ENCODE measurements around the gene FZD10. TPM values are rescaled to one million over a fixed set of nuclear protein-coding genes. Genes with fewer than 3 reads are reported as not detected.

Gene FZD10
- total RNA-seq, 2 experiments from 2014 or later: not detected

DNA sequence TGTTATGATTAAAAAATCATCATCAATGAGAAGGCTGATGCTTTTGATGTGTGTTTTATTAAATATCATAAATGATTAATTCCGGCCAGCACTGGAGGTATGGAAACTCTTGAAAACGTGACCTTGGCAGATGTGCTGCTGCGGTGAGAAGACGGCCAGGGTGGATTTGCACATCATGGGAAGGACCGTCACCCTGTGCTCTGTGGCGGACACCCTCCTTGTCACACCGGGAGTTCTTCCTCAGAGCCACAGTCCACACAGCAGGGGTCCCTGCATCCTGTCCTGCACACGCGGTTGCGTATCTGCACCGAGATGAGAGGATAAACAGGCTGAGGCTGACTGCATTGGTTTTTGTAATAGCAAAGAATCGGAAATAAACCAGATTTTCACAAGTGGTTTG, 33.5 kb downstream of the FZD10 start:
- H3K9me3 Mint-ChIP-seq: no peaks in the 10 kb centered on the region
- no peaks in the 10 kb centered on the region for H3K36me3 Mint-ChIP-seq (ENCODE audit: low read depth)
- no peaks in the 10 kb centered on the region for H3K4me1 Mint-ChIP-seq (ENCODE audit: low read depth)
- intact Hi-C loops (cut with micrococcal nuclease): no loop called here
- peaks cover 6% of the 10 kb centered on the region for H3K27me3 Mint-ChIP-seq (ENCODE audit: low read depth)
- DNase-seq: no peak
- H3K27ac Mint-ChIP-seq: no peak overlapping the region
- CTCF ChIA-PET: interaction anchor here (0.9 kb wide), 1 partner anchor 86 kb away, joined by 3 read pairs; no protein-coding TSS in a partner anchor
- H3K4me3 Mint-ChIP-seq: no peak overlapping the region

GRCh38 chr12:130196827-130197226, 34.6 kb downstream of the FZD10 start:
- Mint-ChIP-seq H3K36me3 (ENCODE audit: low read depth) (no peaks in the 10 kb centered on the region), H3K4me1 (ENCODE audit: low read depth) (no peaks in the 10 kb centered on the region), H3K4me3 (no peak overlapping the region), H3K9me3 (no peaks in the 10 kb centered on the region), H3K27me3 (ENCODE audit: low read depth) (peaks cover 8% of the 10 kb centered on the region), H3K27ac (no peak overlapping the region)
- CTCF ChIA-PET: interaction anchor here (0.9 kb wide), 1 partner anchor 85 kb away, joined by 3 read pairs; no protein-coding TSS in a partner anchor
- no peak for DNase-seq
- intact Hi-C loops (cut with micrococcal nuclease): no loop called here

DNA sequence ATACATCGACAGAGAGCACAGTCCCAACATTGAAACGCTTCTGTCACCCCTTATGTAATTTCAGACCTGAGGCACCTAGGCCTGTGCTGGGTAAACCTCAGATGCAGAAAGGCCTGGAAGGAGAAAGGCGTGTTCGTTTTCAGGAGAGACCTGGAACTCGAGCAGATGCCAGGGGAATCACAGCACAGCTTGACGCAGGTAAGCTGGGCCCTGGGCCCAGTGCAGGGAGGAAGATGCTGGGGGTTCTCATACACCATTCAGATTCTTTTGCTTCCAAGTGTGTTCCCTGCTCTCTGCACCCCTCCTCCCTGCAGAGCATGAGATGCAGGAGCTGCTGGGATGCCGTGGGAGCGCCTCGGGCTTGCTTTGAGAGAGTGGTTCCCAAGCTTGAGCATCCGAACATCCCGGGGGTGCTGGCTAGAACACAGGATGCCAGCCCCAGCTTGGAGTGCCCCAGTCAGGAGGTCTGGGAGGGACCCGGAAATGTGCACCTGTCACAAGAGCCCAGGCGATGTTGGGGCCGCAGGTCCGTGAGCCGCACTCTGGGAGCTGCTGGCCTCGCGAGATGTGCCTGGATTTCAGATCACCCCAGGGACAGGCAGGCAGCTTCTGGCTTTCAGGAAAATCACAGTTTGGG, 35.9 kb downstream of the FZD10 start:
- Mint-ChIP-seq H3K27me3 (ENCODE audit: low read depth) (peaks cover 8% of the 10 kb centered on the region), H3K9me3 (no peaks in the 10 kb centered on the region), H3K4me3 (no peak overlapping the region), H3K36me3 (ENCODE audit: low read depth) (no peaks in the 10 kb centered on the region), H3K4me1 (ENCODE audit: low read depth) (no peaks in the 10 kb centered on the region), H3K27ac (no peak overlapping the region)
- CTCF ChIA-PET: no interaction called here
- DNase-seq: no peak
- intact Hi-C loops (cut with micrococcal nuclease): no loop called here

DNA sequence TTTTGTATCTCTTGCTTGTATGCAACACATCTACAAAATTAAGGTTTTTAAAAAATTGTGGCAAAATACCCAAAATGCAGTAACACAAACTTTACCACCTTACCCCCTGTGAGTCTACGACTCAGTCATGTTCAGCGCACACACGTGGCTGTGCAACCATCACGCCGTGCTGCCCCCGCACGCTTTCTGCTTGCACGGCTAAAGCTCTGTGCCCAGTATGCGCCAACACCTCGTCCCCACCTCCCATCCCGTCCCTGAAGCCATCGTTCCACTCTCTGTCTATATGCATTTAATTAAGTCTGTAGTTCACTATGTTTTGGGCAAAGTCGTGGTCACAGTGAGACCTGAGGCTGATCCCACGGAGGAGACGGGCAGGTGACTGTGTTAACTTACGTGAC, 36.4 kb downstream of the FZD10 start:
- Mint-ChIP-seq H3K36me3 (ENCODE audit: low read depth) (no peaks in the 10 kb centered on the region), H3K27ac (no peak overlapping the region), H3K9me3 (no peaks in the 10 kb centered on the region), H3K4me1 (ENCODE audit: low read depth) (no peaks in the 10 kb centered on the region), H3K4me3 (no peak overlapping the region), H3K27me3 (ENCODE audit: low read depth) (peaks cover 8% of the 10 kb centered on the region)
- intact Hi-C loops (cut with micrococcal nuclease): no loop called here
- CTCF ChIA-PET: no interaction called here
- DNase-seq: no peak

DNA sequence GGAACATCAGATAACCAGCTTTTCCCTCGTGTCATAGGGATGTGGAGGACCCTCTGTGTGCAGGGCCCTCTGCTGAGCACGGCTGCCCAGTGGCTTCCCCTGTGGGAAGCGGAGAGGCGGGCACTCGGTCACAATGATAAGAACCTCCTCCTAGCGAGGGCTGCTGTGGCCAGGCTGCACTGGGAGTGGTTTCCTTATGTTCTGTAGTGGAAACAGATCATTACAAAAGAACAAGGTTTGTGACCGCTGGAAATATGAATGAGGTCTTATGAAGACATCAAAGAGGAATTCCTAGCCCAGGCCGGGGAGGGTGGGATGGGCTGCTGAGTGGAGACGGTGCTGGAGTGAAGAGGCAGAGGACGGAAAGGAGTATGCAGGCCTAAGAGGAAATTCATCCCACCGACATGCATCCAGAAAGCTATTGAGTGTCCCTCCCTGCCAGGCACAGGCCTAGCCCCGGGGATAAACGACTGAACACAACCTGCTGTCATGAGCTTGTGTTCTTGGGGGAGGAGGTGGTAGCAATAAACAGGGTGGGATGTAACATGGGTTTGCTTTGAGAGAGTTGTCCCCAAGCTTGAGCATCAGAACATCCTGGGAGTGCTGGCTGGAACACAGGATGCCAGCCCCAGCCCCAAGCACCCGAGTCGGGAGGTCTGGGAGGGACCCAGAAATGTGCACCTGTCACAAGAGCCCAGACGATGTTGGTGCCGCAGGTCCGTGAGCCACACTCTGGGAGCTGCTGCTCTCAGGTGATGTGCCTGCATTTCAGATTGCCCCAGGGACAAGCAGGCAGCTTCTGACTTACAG, 37.5 kb downstream of the FZD10 start:
- Mint-ChIP-seq H3K27me3 (ENCODE audit: low read depth) (peaks cover 11% of the 10 kb centered on the region), H3K27ac (no peak overlapping the region), H3K36me3 (ENCODE audit: low read depth) (no peaks in the 10 kb centered on the region), H3K4me1 (ENCODE audit: low read depth) (no peaks in the 10 kb centered on the region), H3K4me3 (no peak overlapping the region), H3K9me3 (no peaks in the 10 kb centered on the region)
- intact Hi-C loops (cut with micrococcal nuclease): no loop called here
- CTCF ChIA-PET: no interaction called here
- DNase-seq: no peak

DNA sequence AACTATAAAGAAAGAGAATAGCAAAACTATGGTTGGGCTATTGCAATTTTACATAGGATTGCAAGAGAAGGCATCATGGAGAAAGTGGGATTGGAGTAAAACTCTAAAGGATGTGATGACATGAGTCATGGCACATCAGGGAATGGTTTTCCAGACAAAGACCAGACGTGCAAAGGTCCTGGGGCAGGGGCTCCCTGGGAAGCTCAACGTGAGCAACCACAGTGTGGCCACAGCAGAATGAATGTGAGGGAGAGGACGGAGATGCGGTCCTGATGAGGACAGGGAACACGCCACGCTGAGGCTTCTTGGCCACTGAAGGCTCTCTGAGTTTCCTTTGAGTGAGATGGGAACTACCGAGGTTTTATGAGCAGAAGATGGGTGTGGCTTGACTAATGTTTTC, 38.2 kb downstream of the FZD10 start:
- no peaks in the 10 kb centered on the region for H3K36me3 Mint-ChIP-seq (ENCODE audit: low read depth)
- H3K9me3 Mint-ChIP-seq: no peaks in the 10 kb centered on the region
- H3K4me1 Mint-ChIP-seq (ENCODE audit: low read depth): no peaks in the 10 kb centered on the region
- H3K27ac Mint-ChIP-seq: no peak overlapping the region
- CTCF ChIA-PET: no interaction called here
- H3K27me3 Mint-ChIP-seq (ENCODE audit: low read depth): peaks cover 11% of the 10 kb centered on the region
- no peak overlapping the region for H3K4me3 Mint-ChIP-seq
- intact Hi-C loops (cut with micrococcal nuclease): no loop called here
- no peak for DNase-seq

DNA sequence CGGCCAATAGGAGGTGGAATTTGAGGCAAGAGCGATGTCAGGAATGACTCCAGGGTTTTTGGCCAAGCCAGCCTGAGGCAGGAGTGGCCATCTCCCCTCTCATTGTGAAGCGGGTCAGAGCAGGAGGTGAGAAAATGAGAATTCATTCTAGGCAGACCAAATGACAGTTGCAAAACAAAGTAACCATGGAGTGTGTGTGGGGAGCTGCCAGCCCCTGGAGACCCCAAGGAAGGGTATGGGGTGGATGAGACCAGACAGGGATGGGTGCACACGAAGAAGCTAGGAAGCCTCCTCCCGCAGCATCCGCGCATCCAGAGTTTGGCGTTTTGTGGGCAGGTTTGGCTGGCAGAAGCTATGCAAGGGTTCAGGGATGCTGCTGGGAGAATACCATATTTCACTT, 38.8 kb downstream of the FZD10 start:
- H3K36me3 Mint-ChIP-seq (ENCODE audit: low read depth): no peaks in the 10 kb centered on the region
- intact Hi-C loops (cut with micrococcal nuclease): no loop called here
- DNase-seq: no peak
- CTCF ChIA-PET: no interaction called here
- no peak overlapping the region for H3K4me3 Mint-ChIP-seq
- H3K27ac Mint-ChIP-seq: no peak overlapping the region
- no peaks in the 10 kb centered on the region for H3K4me1 Mint-ChIP-seq (ENCODE audit: low read depth)
- no peaks in the 10 kb centered on the region for H3K9me3 Mint-ChIP-seq
- H3K27me3 Mint-ChIP-seq (ENCODE audit: low read depth): peaks cover 9% of the 10 kb centered on the region

DNA sequence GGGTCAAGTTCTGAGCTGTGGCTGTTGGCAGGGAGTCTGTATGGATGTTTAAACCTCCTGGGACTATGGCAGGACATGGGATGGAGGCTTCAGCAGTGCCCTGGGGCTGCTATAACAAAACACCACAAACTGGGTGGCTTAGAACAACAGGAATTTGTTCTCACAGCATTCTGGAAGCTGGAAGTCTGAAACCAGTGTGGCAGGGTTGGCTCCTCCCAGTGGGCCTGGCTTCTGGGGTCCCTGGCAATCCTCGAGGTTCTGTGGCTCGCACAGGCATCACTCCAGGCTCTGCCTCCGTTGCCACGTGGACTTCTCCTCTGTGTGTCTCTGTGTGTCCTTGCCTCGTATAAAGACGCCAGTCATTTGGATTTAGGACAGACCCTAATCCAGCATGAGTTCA, 39.9 kb downstream of the FZD10 start:
- CTCF ChIA-PET: no interaction called here
- Mint-ChIP-seq H3K27me3 (ENCODE audit: low read depth) (peaks cover 9% of the 10 kb centered on the region), H3K9me3 (peaks cover 4% of the 10 kb centered on the region), H3K4me3 (no peak overlapping the region), H3K36me3 (ENCODE audit: low read depth) (no peaks in the 10 kb centered on the region), H3K4me1 (ENCODE audit: low read depth) (no peaks in the 10 kb centered on the region), H3K27ac (no peak overlapping the region)
- intact Hi-C loops (cut with micrococcal nuclease): no loop called here
- DNase-seq: no peak

DNA sequence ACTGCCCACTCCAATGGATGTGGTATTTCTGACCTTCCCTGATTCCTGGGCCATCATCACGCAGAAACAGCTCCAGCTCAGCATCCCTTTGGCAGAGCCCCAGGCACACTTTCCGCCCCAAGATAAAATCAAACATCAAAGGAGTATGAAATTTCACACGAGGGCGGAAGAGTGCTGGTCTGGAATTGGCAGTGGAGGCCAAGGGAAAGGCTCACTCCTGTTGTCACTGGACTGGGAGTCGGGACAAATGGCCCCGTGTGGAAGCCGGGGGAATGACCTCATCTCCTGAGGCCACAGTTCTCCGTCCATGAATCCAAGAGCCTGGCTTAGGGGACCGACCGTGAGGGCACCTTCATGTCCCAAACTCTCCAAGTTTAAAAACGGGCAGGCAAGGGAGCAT, 40.9 kb downstream of the FZD10 start:
- CTCF ChIA-PET: no interaction called here

GRCh38 chr12:130204541-130204953, 42.3 kb downstream of the FZD10 start:
- CTCF ChIA-PET: no interaction called here
- Mint-ChIP-seq H3K4me3 (no peak overlapping the region), H3K27ac (no peak overlapping the region)

More for the DNA sequence above, 40.9 kb downstream of the FZD10 start:
- H3K27me3 Mint-ChIP-seq (ENCODE audit: low read depth): peaks cover 9% of the 10 kb centered on the region
- peaks cover 6% of the 10 kb centered on the region for H3K9me3 Mint-ChIP-seq
- intact Hi-C loops (cut with micrococcal nuclease): no loop called here
- no peaks in the 10 kb centered on the region for H3K4me1 Mint-ChIP-seq (ENCODE audit: low read depth)
- H3K4me3 Mint-ChIP-seq: no peak overlapping the region
- no peak for DNase-seq
- H3K36me3 Mint-ChIP-seq (ENCODE audit: low read depth): no peaks in the 10 kb centered on the region
- no peak overlapping the region for H3K27ac Mint-ChIP-seq

DNA sequence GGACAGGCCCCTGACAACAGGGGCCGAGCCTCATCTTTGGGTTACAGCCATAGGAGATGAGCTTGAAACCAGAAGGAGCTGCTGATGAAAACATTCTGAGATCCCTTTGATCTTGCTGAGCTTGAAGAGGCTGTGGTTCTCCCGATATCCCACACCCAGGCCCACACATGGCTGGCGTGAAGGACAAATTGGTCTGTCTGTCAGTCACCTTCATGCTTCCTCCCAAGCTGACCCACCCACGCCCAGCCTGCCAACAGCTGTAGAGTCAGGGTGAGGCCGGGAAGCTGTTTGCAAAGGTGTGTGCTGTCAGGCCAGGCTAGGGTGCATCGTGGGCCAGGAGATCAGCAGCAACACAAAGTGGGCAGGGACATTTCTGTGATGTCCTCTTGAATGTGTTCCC, 43.2 kb downstream of the FZD10 start:
- Mint-ChIP-seq H3K9me3 (peaks cover 6% of the 10 kb centered on the region), H3K4me3 (no peak overlapping the region), H3K4me1 (ENCODE audit: low read depth) (no peaks in the 10 kb centered on the region), H3K27ac (no peak overlapping the region), H3K27me3 (ENCODE audit: low read depth) (peaks cover 9% of the 10 kb centered on the region), H3K36me3 (ENCODE audit: low read depth) (no peaks in the 10 kb centered on the region)
- intact Hi-C loops (cut with micrococcal nuclease): no loop called here
- CTCF ChIA-PET: interaction anchor here (1.0 kb wide), 1 partner anchor 75 kb away, joined by 3 read pairs; no protein-coding TSS in a partner anchor
- no peak for DNase-seq

More at GRCh38 chr12:130204541-130204953, 42.3 kb downstream of the FZD10 start:
- peaks cover 9% of the 10 kb centered on the region for H3K27me3 Mint-ChIP-seq (ENCODE audit: low read depth)
- DNase-seq: no peak
- no peaks in the 10 kb centered on the region for H3K36me3 Mint-ChIP-seq (ENCODE audit: low read depth)
- H3K4me1 Mint-ChIP-seq (ENCODE audit: low read depth): no peaks in the 10 kb centered on the region
- intact Hi-C loops (cut with micrococcal nuclease): no loop called here
- H3K9me3 Mint-ChIP-seq: peaks cover 6% of the 10 kb centered on the region

GRCh38 chr12:130212384-130212989, 50.2 kb downstream of the FZD10 start:
- no peak for DNase-seq
- no peaks in the 10 kb centered on the region for H3K36me3 Mint-ChIP-seq (ENCODE audit: low read depth)
- H3K4me1 Mint-ChIP-seq (ENCODE audit: low read depth): no peaks in the 10 kb centered on the region
- CTCF ChIA-PET: no interaction called here
- no peak overlapping the region for H3K4me3 Mint-ChIP-seq
- H3K27ac Mint-ChIP-seq: no peak overlapping the region
- H3K27me3 Mint-ChIP-seq (ENCODE audit: low read depth): peaks cover 20% of the 10 kb centered on the region
- intact Hi-C loops (cut with micrococcal nuclease): no loop called here
- no peaks in the 10 kb centered on the region for H3K9me3 Mint-ChIP-seq

- CTCF ChIA-PET: no interaction called here
These were observed 51.0 kb downstream of the FZD10 start for GRCh38 chr12:130213249-130213648.

More at GRCh38 chr12:130213249-130213648, 51.0 kb downstream of the FZD10 start:
- DNase-seq: no peak
- Mint-ChIP-seq H3K9me3 (no peaks in the 10 kb centered on the region), H3K27me3 (ENCODE audit: low read depth) (peaks cover 23% of the 10 kb centered on the region), H3K36me3 (ENCODE audit: low read depth) (no peaks in the 10 kb centered on the region), H3K4me3 (no peak overlapping the region), H3K4me1 (ENCODE audit: low read depth) (no peaks in the 10 kb centered on the region), H3K27ac (no peak overlapping the region)
- intact Hi-C loops (cut with micrococcal nuclease): no loop called here
